ENCODE measurements around the gene C1orf198. TPM values are rescaled to one million over a fixed set of nuclear protein-coding genes. Genes with fewer than 3 reads are reported as not detected.

Gene C1orf198
- total and polyA plus RNA-seq, 2 of the 4 experiments (the other 2 are of a cell fraction) = 67.4 to 76.2 TPM

- Histone ChIP-seq H3K79me1 (ENCODE audit: low read depth in 1 of 2, low read length in 2 of 2) (peaks cover 32 to 41% of the 10 kb centered on the region in 2 experiments), H3K56ac (ENCODE audit: extremely low read depth, insufficient read depth, low read length) (no peak overlapping the region), H4K20me1 (ENCODE audit: insufficient read depth, low read length) (peaks cover 25% of the 10 kb centered on the region), H2BK5ac (ENCODE audit: low read depth, low read length, poor library complexity, severe bottlenecking) (no peak overlapping the region), H2AFZ (replicated peaks; ENCODE audit: low read length, poor library complexity) (no peak overlapping the region), H3K9me1 (ENCODE audit: insufficient read depth, low read length) (peaks cover 15% of the 10 kb centered on the region), H3K4me2 (ENCODE audit: low read depth, low read length) (no peak overlapping the region), H3K4me3 (ENCODE audit: insufficient read depth, low read depth, low read length) (no peak overlapping the region), H3K9me3 (ENCODE audit: control insufficient read depth, insufficient read depth, low read length) (no peaks in the 10 kb centered on the region), H2AK5ac (ENCODE audit: low read depth, low read length) (no peak overlapping the region), H3K27ac (ENCODE audit: insufficient read depth, low read length) (no peak overlapping the region), H3K9ac (ENCODE audit: low read depth, low read length) (no peak overlapping the region), H3K36me3 (ENCODE audit: control insufficient read depth, insufficient read depth, low read length) (peaks cover 36% of the 10 kb centered on the region), H2BK20ac (ENCODE audit: low read depth, low read length) (no peak overlapping the region), H3K4ac (ENCODE audit: low read depth, low read length) (no peak overlapping the region), H3K4me1 (ENCODE audit: control insufficient read depth, insufficient read depth, low read length) (no peaks in the 10 kb centered on the region), H4K91ac (ENCODE audit: insufficient read depth, low read depth, low read length) (no peak overlapping the region), H3K23ac (ENCODE audit: low read depth, low read length) (no peak overlapping the region), H3K27me3 (ENCODE audit: control insufficient read depth, insufficient read depth, low read length) (no peaks in the 10 kb centered on the region), H3K14ac (replicated peaks; ENCODE audit: low read depth, low read length) (no peak overlapping the region), H3K18ac (ENCODE audit: low read depth, low read length) (no peak overlapping the region), H2AK9ac (replicated peaks; ENCODE audit: low read depth, low read length, poor library complexity) (no peak overlapping the region), H2BK15ac (ENCODE audit: low read depth, low read length) (no peak overlapping the region), H4K5ac (ENCODE audit: low read depth, low read length) (no peak overlapping the region), H4K8ac (ENCODE audit: low read depth in 2 of 2, low read length in 2 of 2) (no peak overlapping the region), H2BK120ac (ENCODE audit: low read depth, low read length) (no peak overlapping the region)
- POLR2A ChIA-PET (ENCODE audit: unreplicated experiment) = no interaction called here
- no peak for TF ChIP-seq ELK1 (IDR thresholded peaks at IDR 0.05; ENCODE audit: borderline replicate concordance, low read depth, low read length)
- TF ChIP-seq POLR2A (IDR thresholded peaks at IDR 0.05; ENCODE audit: low read depth, low read length) = no peak
- TF ChIP-seq RAD21 (IDR thresholded peaks at IDR 0.05; ENCODE audit: low read length) = no peak
- TF ChIP-seq MXI1 (IDR thresholded peaks at IDR 0.05; ENCODE audit: borderline replicate concordance, low read depth, low read length) = no peak
- TF ChIP-seq RCOR1 (IDR thresholded peaks at IDR 0.05; ENCODE audit: insufficient replicate concordance, low read length) = no peak
- no peak for TF ChIP-seq CEBPB (IDR thresholded peaks at IDR 0.05; ENCODE audit: low read depth, low read length)
- TF ChIP-seq MAZ (IDR thresholded peaks at IDR 0.05; ENCODE audit: borderline replicate concordance, low read depth, low read length) = no peak
- TF ChIP-seq BHLHE40 (IDR thresholded peaks at IDR 0.05; ENCODE audit: low read depth, low read length) = no peak
- TF ChIP-seq FOS (IDR thresholded peaks at IDR 0.05; ENCODE audit: low read depth, low read length) = no peak
- no peak for TF ChIP-seq MAFK (IDR thresholded peaks at IDR 0.05; ENCODE audit: low read depth, low read length)
- no peak for TF ChIP-seq USF2 (IDR thresholded peaks at IDR 0.05; ENCODE audit: low read depth, low read length)
- TF ChIP-seq SMC3 (IDR thresholded peaks at IDR 0.05; ENCODE audit: low read depth, low read length) = no peak
- TF ChIP-seq NFE2L2 (IDR thresholded peaks at IDR 0.05; ENCODE audit: low read depth, low read length) = no peak
- no peak for TF ChIP-seq CTCF (conservative IDR thresholded peaks at IDR 0.05; ENCODE audit: low read depth, low read length)
- TF ChIP-seq RFX5 (IDR thresholded peaks at IDR 0.05; ENCODE audit: low read depth, low read length) = no peak
- no peak for TF ChIP-seq CHD1 (IDR thresholded peaks at IDR 0.05; ENCODE audit: low read depth, low read length)
- 92% methylated on average over 2 of the region's 5 CpGs; no CpG with 5 or more reads in 1 of the 2 experiments for WGBS, 2 experiments (ENCODE audit: extremely low coverage in 2 of 2, insufficient read length in 1 of 2)
- ATAC-seq (ENCODE audit: low read depth) (no peak), DNase-seq (no peak)
- no TSS peak for BruUV-seq (replicated peaks)
- intact Hi-C loops (cut with micrococcal nuclease) (no loop called here), in situ Hi-C loops (cut with MboI; ENCODE audit: low sequenced_read_pairs) (no loop called here), dilution Hi-C loops (cut with HindIII; ENCODE audit: low sequenced_read_pairs, unreplicated experiment) (no loop called here)
- CTCF ChIA-PET = no interaction called here
Observed at GRCh38 chr1:230836793-230837192, 31.5 kb downstream of the C1orf198 start.

Measured in IMR-90 (cell line).